B cell (primary cell): ENCODE measurements around the gene SH3GLB2.

ENCODE experiments used
- EZH2 ChIP-seq: IDR thresholded peaks from 2 replicates; pipeline ENCODE4 v1.6.1; 2012; ENCODE audit warnings: borderline replicate concordance, low read depth, mild to moderate bottlenecking, moderate library complexity, low read length; ENCODE audit not compliant: insufficient read depth, poor library complexity, severe bottlenecking
- TF ChIP-seq, protein P1 (sequence below): fragments of 200-600 bp; IDR thresholded peaks from one replicate; pipeline ENCODE4 v1.8.0; 2022; ENCODE audit warnings: antibody characterized with exemption, mild to moderate bottlenecking

DNA sequence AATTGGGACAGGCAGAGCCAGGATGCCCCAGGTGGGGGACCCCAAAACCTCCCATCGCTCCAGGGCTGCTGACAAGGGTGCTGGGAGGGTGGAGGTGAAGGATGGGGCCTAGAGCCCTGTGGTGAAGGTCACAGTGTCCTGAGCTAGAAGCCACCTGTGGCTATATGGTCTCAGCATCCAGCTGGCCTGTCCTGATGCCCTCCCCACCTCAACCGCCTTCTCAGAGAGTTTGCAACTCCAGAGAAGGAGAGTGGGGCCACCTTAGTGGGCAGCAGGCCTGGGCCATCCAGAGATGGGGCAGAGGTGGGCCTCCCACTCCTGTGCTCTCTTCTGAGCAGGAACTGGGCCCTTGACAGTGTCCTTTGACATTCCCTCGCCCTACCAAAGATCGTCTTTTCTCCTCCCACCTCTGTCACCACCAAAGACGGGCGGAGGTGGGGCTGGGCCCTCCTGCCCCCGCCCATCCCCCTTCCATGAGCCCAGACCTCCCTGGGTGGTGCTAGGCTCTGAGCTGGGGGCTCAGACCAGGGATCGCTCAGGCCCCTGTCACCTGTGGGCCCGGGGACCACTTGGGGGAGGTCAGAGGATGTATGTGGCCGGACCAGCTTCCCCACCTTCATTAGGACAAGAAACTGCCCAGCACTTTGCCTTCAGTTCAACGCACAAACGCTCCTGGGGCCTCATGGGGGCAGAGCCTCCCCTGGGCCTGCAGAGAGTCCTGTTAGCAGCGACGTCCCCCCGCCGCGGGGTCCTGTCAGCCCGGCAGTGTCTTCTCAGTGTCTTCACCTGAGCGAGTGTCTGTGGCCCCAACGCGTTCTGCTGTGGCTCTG is 42.8 kb upstream of the SH3GLB2 start:
- TF ChIP-seq, protein P1, sequence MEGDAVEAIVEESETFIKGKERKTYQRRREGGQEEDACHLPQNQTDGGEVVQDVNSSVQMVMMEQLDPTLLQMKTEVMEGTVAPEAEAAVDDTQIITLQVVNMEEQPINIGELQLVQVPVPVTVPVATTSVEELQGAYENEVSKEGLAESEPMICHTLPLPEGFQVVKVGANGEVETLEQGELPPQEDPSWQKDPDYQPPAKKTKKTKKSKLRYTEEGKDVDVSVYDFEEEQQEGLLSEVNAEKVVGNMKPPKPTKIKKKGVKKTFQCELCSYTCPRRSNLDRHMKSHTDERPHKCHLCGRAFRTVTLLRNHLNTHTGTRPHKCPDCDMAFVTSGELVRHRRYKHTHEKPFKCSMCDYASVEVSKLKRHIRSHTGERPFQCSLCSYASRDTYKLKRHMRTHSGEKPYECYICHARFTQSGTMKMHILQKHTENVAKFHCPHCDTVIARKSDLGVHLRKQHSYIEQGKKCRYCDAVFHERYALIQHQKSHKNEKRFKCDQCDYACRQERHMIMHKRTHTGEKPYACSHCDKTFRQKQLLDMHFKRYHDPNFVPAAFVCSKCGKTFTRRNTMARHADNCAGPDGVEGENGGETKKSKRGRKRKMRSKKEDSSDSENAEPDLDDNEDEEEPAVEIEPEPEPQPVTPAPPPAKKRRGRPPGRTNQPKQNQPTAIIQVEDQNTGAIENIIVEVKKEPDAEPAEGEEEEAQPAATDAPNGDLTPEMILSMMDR: no peak
- TF ChIP-seq EZH2: no peak
